HCT116 (cell line): Measurements from ENCODE around the gene IL19. TPM values are rescaled to one million over a fixed set of nuclear protein-coding genes. Genes with fewer than 3 reads are reported as not detected.

Source experiments
- ATAC-seq: fragments of 200-7000 bp; cut with Tn5 transposase; 2 replicates; pipeline ENCODE4 v1.9.1; 2020; ENCODE audit warnings: mild to moderate bottlenecking, moderate library complexity
- BruUV-seq: library from RNA; stranded (reverse); fragments of 400-500 nt; replicated peaks from 2 replicates; lab custom pipeline; 2021; lab: Mats Ljungman, UMichigan
- CTCF ChIA-PET: fragments of 300-600 bp; sonication (Branson Sonifier 250); formaldehyde crosslinking; loops from one replicate; lab custom pipeline; 2021; ENCODE audit warnings: antibody characterized with exemption; lab: Charles Lee
- POLR2A ChIA-PET: fragments of 300-600, 350-600 bp; sonication (Branson Sonifier 250); formaldehyde crosslinking; loops from one replicate; lab custom pipeline; 2021; ENCODE audit warnings: antibody characterized with exemption; lab: Charles Lee
- RAD21 ChIA-PET, 2 experiments: fragments of 300-600 bp; sonication (Branson Sonifier 250); formaldehyde crosslinking; loops; one replicate each; lab custom pipeline; 2023; ENCODE audit warnings: low total read pairs in 2 of 2; ENCODE audit not compliant: uncharacterized antibody in 2 of 2, unreplicated experiment in 2 of 2, low non-redundant PET in 1 of 2; lab: Charles Lee
- DNase-seq: peaks from one replicate; pipeline ENCODE4 v3.0.0-alpha.2; 2010; ENCODE audit warnings: low read depth, low spot score
- H2AFZ ChIP-seq: fragments of 200-600 bp; shearing (Covaris generic), sonication (generic); 2 replicates; pipeline ENCODE4 v1.6.1; 2017; ENCODE audit warnings: low read depth, mixed run types, mixed read lengths, antibody characterized with exemption, low read length; ENCODE audit not compliant: poor library complexity, severe bottlenecking
- H3K27ac ChIP-seq: 2 replicates; pipeline ENCODE4 v1.5.1; 2012; ENCODE audit warnings: low read depth, low read length
- H3K27me3 ChIP-seq: fragments of 200-600 bp; sonication (generic); 2 replicates; pipeline ENCODE4 v1.6.1; 2016; ENCODE audit warnings: mixed run types, low read length, mixed read lengths; ENCODE audit not compliant: insufficient read depth
- H3K36me3 ChIP-seq, 2 experiments: fragments of 200-500 bp in 1 of 2; fragments of 200-600 bp in 1 of 2; sonication (Bioruptor generic) in 1 of 2; sonication (generic) in 1 of 2; 2 replicates each; pipeline versions ENCODE4 v1.5.1 to v1.6.1; 2014 to 2016; ENCODE audit warnings: low read length in 2 of 2, inconsistent platforms in 1 of 2, mixed read lengths in 1 of 2, mixed run types in 1 of 2; ENCODE audit not compliant: insufficient read depth in 2 of 2, control insufficient read depth in 1 of 2
- H3K4me1 ChIP-seq, 2 experiments: fragments of 200-600 bp in 1 of 2; sonication (generic) in 1 of 2; 2 replicates each; pipeline versions ENCODE4 v1.5.1 to v1.6.1; 2012 to 2017; ENCODE audit warnings: low read length in 2 of 2, inconsistent platforms in 1 of 2, mild to moderate bottlenecking in 1 of 2, mixed read lengths in 1 of 2, mixed run types in 1 of 2, moderate library complexity in 1 of 2; ENCODE audit not compliant: insufficient read depth in 2 of 2, control insufficient read depth in 1 of 2
- H3K4me2 ChIP-seq: fragments of 200-600 bp; sonication (generic); 2 replicates; pipeline ENCODE4 v1.6.1; 2017; ENCODE audit warnings: mixed run types, low read length, mixed read lengths
- H3K4me3 ChIP-seq, 2 experiments: fragments of 200-600 bp in 1 of 2; sonication (generic) in 1 of 2; replicated peaks in 1 of 2; 2 replicates each; pipeline ENCODE4 v1.5.1; 2011 to 2016; ENCODE audit warnings: low read length in 2 of 2, control low read depth in 1 of 2, low read depth in 1 of 2, mild to moderate bottlenecking in 1 of 2, mixed read lengths in 1 of 2, mixed run types in 1 of 2
- H3K79me2 ChIP-seq: fragments of 200-600 bp; sonication (generic); 2 replicates; pipeline ENCODE4 v1.6.1; 2017; ENCODE audit warnings: mild to moderate bottlenecking, mixed run types, low read length, moderate library complexity, mixed read lengths; ENCODE audit not compliant: insufficient read depth
- H3K9ac ChIP-seq: fragments of 200-600 bp; sonication (generic); 2 replicates; pipeline ENCODE4 v1.6.1; 2016; ENCODE audit warnings: low read length, mixed read lengths
- H3K9me2 ChIP-seq: fragments of 200-600 bp; sonication (generic), shearing (Covaris generic); 2 replicates; pipeline ENCODE4 v1.6.1; 2017; ENCODE audit warnings: mixed run types, mild to moderate bottlenecking, moderate library complexity; ENCODE audit not compliant: insufficient read depth
- H3K9me3 ChIP-seq, 2 experiments: fragments of 200-500 bp in 1 of 2; fragments of 200-600 bp in 1 of 2; sonication (Bioruptor generic) in 1 of 2; sonication (generic) in 1 of 2; 2 replicates each; pipeline ENCODE4 v1.6.1; 2014 to 2017; ENCODE audit warnings: low read length in 2 of 2, mixed read lengths in 2 of 2, inconsistent platforms in 1 of 2, low read depth in 1 of 2, mild to moderate bottlenecking in 1 of 2, mixed run types in 1 of 2, moderate library complexity in 1 of 2; ENCODE audit not compliant: control insufficient read depth in 1 of 2, insufficient read depth in 1 of 2
- H4K20me1 ChIP-seq: fragments of 200-600 bp; sonication (generic), shearing (Covaris generic); 2 replicates; pipeline ENCODE4 v1.6.1; 2017; ENCODE audit warnings: mixed run types, mild to moderate bottlenecking, moderate library complexity; ENCODE audit not compliant: insufficient read depth
- ATF3 ChIP-seq: IDR thresholded peaks from 2 replicates; pipeline ENCODE4 v1.6.1; 2012
- CTCF ChIP-seq, 3 experiments: fragments of 200-600 bp in 1 of 3; sonication (generic) in 1 of 3; IDR thresholded peaks in 2 of 3; conservative IDR thresholded peaks in 1 of 3; 2 replicates each; pipeline ENCODE4 v1.5.1; 2012 to 2017; ENCODE audit warnings: low read depth in 2 of 3, low read length in 2 of 3, antibody characterized with exemption in 1 of 3, borderline replicate concordance in 1 of 3, control low read depth in 1 of 3, mild to moderate bottlenecking in 1 of 3, mixed read lengths in 1 of 3, mixed run types in 1 of 3, moderate library complexity in 1 of 3; ENCODE audit not compliant: insufficient read depth in 1 of 3
- EGR1 ChIP-seq: IDR thresholded peaks from 2 replicates; pipeline ENCODE4 v1.6.1; 2012; ENCODE audit warnings: low read depth
- ELF1 ChIP-seq: IDR thresholded peaks from 2 replicates; pipeline ENCODE4 v1.6.1; 2012; ENCODE audit warnings: low read depth, borderline replicate concordance
- JUND ChIP-seq: IDR thresholded peaks from 2 replicates; pipeline ENCODE4 v1.6.1; 2012
- POLR2A ChIP-seq: IDR thresholded peaks from 2 replicates; pipeline ENCODE4 v1.7.0; 2011; ENCODE audit warnings: borderline replicate concordance; ENCODE audit not compliant: insufficient read depth, insufficient read length; ENCODE audit errors: extremely low read depth
- RAD21 ChIP-seq: IDR thresholded peaks from 2 replicates; pipeline ENCODE4 v1.6.1; 2012; ENCODE audit warnings: low read depth, mild to moderate bottlenecking
- SP1 ChIP-seq: IDR thresholded peaks from 2 replicates; pipeline ENCODE4 v1.6.1; 2012; ENCODE audit warnings: low read depth
- SRF ChIP-seq: IDR thresholded peaks from 2 replicates; pipeline ENCODE4 v1.6.1; 2012; ENCODE audit warnings: low read depth
- TCF7L2 ChIP-seq: IDR thresholded peaks from 2 replicates; pipeline ENCODE4 v1.7.0; 2011; ENCODE audit warnings: borderline replicate concordance, inconsistent platforms; ENCODE audit not compliant: insufficient read depth, insufficient read length; ENCODE audit errors: extremely low read depth
- YY1 ChIP-seq: IDR thresholded peaks from 2 replicates; pipeline ENCODE4 v1.6.1; 2011; ENCODE audit warnings: low read length, low read depth, moderate library complexity, mild to moderate bottlenecking; ENCODE audit not compliant: insufficient replicate concordance; ENCODE audit errors: extremely low read depth
- ZBTB33 ChIP-seq: IDR thresholded peaks from 2 replicates; pipeline ENCODE4 v1.6.1; 2011; ENCODE audit warnings: mild to moderate bottlenecking, low read length, moderate library complexity; ENCODE audit not compliant: insufficient replicate concordance; ENCODE audit errors: extremely low read depth
- ZNF274 ChIP-seq: fragments of 200-500 bp; sonication (Bioruptor generic); IDR thresholded peaks from 2 replicates; pipeline ENCODE4 v1.6.1; 2014; ENCODE audit warnings: mild to moderate bottlenecking, low read depth, low read length, inconsistent platforms
- intact Hi-C: fragments of 100-400 bp; cut with micrococcal nuclease; formaldehyde crosslinking; loops from 2 replicates; pipeline ENCODE4 v1.10.0; 2022
- total RNA-seq: library from RNA; stranded (reverse); gene quantifications from one replicate; pipeline ENCODE4 v1.2.1, GENCODE V29; 2021; ENCODE audit not compliant: unreplicated experiment

Gene IL19
- total RNA-seq, 1 experiment from 2014 or later = not detected

GRCh38 chr1:206793620-206794019 lies 23.0 kb downstream of the IL19 start:
- Histone ChIP-seq H3K36me3 (no peaks in the 10 kb centered on the region), H4K20me1 (no peaks in the 10 kb centered on the region), H3K4me2 (no peak overlapping the region), H3K9me3 (no peaks in the 10 kb centered on the region), H3K27ac (no peak overlapping the region), H3K4me1 (no peaks in the 10 kb centered on the region), H3K79me2 (no peaks in the 10 kb centered on the region), H2AFZ (no peak overlapping the region), H3K9me2 (no peaks in the 10 kb centered on the region), H3K27me3 (no peaks in the 10 kb centered on the region), H3K9ac (no peak overlapping the region), H3K4me3 (no peak overlapping the region)
- CTCF ChIA-PET = no interaction called here
- no TSS peak for BruUV-seq
- no peak for ATAC-seq
- RAD21 ChIA-PET = no interaction called here
- intact Hi-C loops = no loop called here
- DNase-seq = no peak
- TF ChIP-seq TCF7L2 (no peak), RAD21 (no peak), SP1 (no peak), CTCF (IDR thresholded peaks at IDR 0.05 in 2 of 3, conservative IDR thresholded peaks at IDR 0.05 in 1 of 3; ENCODE audit: borderline replicate concordance in 1 of 3, insufficient read depth in 1 of 3, low read depth in 2 of 3, low read length in 2 of 3) (no peak), EGR1 (no peak)
- POLR2A ChIA-PET = no interaction called here

GRCh38 chr1:206794294-206794908 lies 23.8 kb downstream of the IL19 start:
- Histone ChIP-seq H2AFZ (no peak overlapping the region), H3K9me3 (no peaks in the 10 kb centered on the region), H4K20me1 (no peaks in the 10 kb centered on the region), H3K4me1 (no peaks in the 10 kb centered on the region), H3K4me2 (no peak overlapping the region), H3K79me2 (no peaks in the 10 kb centered on the region), H3K27ac (no peak overlapping the region), H3K4me3 (no peak overlapping the region), H3K36me3 (no peaks in the 10 kb centered on the region), H3K9ac (no peak overlapping the region), H3K9me2 (no peaks in the 10 kb centered on the region), H3K27me3 (no peaks in the 10 kb centered on the region)
- POLR2A ChIA-PET = no interaction called here
- no peak for DNase-seq
- intact Hi-C loops = no loop called here
- no TSS peak for BruUV-seq
- CTCF ChIA-PET = no interaction called here
- no peak for ATAC-seq
- RAD21 ChIA-PET = no interaction called here
- TF ChIP-seq ZBTB33 (no peak), TCF7L2 (no peak), JUND (no peak), CTCF (IDR thresholded peaks at IDR 0.05 in 2 of 3, conservative IDR thresholded peaks at IDR 0.05 in 1 of 3; ENCODE audit: borderline replicate concordance in 1 of 3, insufficient read depth in 1 of 3, low read depth in 2 of 3, low read length in 2 of 3) (no peak), SRF (no peak), ATF3 (no peak), ELF1 (no peak), YY1 (no peak), POLR2A (no peak), ZNF274 (no peak)
